Psoas muscle (tissue), 8 donors: ENCODE measurements around the gene FYN. TPM values are rescaled to one million over a fixed set of nuclear protein-coding genes. Genes with fewer than 3 reads are reported as not detected.

Source experiments
- ATAC-seq, 4 donors: fragments of 200-7000 bp; cut with Tn5 transposase; one replicate each; pipeline ENCODE4 v1.9.1; 2020; ENCODE audit warnings: moderate library complexity in 3 of 4, mild to moderate bottlenecking in 2 of 4
- DNase-seq, 2 donors: peaks; one replicate each; pipeline ENCODE4 v3.0.0-alpha.2; 2020
- H3K27ac ChIP-seq: fragments of 200-600 bp; one replicate; pipeline ENCODE4 v1.8.0; 2022
- H3K27me3 ChIP-seq, 3 donors: fragments of 200-600 bp in 1 of 3; one replicate each; pipeline versions ENCODE4 v1.6.1 to v1.8.0; 2013 to 2022; ENCODE audit warnings: low read length in 2 of 3, mild to moderate bottlenecking in 2 of 3, moderate library complexity in 1 of 3; ENCODE audit not compliant: insufficient read depth in 3 of 3
- H3K36me3 ChIP-seq, 2 donors: fragments of 200-600 bp in 1 of 2; one replicate each; pipeline versions ENCODE4 v1.6.1 to v1.8.0; 2013 to 2022; ENCODE audit warnings: low read depth in 1 of 2, mild to moderate bottlenecking in 1 of 2, moderate library complexity in 1 of 2; ENCODE audit not compliant: insufficient read depth in 1 of 2
- H3K4me1 ChIP-seq: fragments of 200-600 bp; one replicate; pipeline ENCODE4 v1.8.0; 2022
- H3K4me3 ChIP-seq: fragments of 200-600 bp; one replicate; pipeline ENCODE4 v1.8.0; 2022; ENCODE audit warnings: mild to moderate bottlenecking
- H3K9me3 ChIP-seq: fragments of 200-600 bp; one replicate; pipeline ENCODE4 v1.8.0; 2022
- WGBS, 3 donors: extraction: QIAGEN DNeasy Blood & Tissue Kit; methylation state at CpG; one replicate each; pipeline versions ENCODE4 v1.1.6 to v1.1.7; 2013; 5-methylcytosine and 5-hydroxymethylcytosine counted together
- intact Hi-C, 2 donors: fragments of 100-400 bp; cut with DNase I; formaldehyde crosslinking; loops; one replicate each; pipeline versions ENCODE4 v1.11.0 to v1.14.2; 2022
- polyA plus RNA-seq, 3 donors: library from polyadenylated mRNA; stranded (reverse); fragments of 200-250 nt; gene quantifications; one replicate each; pipeline ENCODE4 v1.2.3, GENCODE V29; 2013
- total RNA-seq, 4 donors: library from RNA; stranded (reverse); fragmentation: NEBNext Ultra II Directional in 2 of 4; extraction: Animal tissue kit (Norgen Biotek cat#: 25700) in 2 of 4; gene quantifications; one replicate each; pipeline versions ENCODE4 v1.2.1 to v1.2.4, GENCODE V29; 2021 to 2023
- TF ChIP-seq, protein P1 (sequence below): fragments of 200-600 bp; IDR thresholded peaks from one replicate; pipeline ENCODE4 v1.8.0; 2022; ENCODE audit warnings: antibody characterized with exemption
- donor health status: healthy with polysubstance abuse.
- donor health status: DM: no; HTN: no; CAD: no; lungs with moderate emphysema.
- donor health status: Bipolar disorder and iron deficiency.
- donor health status: healthy.
- donor health status: DM: yes; HTN: yes; CAD: no.
- donor health status: DM: no; HTN: no; CAD: no.
- donor health status: DM: no; HTN: no; CAD: no.
- donor health status: DM: yes; HTN: yes; CAD: no.

The FYN gene
- total and polyA plus RNA-seq, 7 donors: 7.1 to 27.8 (median 12.3) TPM

DNA sequence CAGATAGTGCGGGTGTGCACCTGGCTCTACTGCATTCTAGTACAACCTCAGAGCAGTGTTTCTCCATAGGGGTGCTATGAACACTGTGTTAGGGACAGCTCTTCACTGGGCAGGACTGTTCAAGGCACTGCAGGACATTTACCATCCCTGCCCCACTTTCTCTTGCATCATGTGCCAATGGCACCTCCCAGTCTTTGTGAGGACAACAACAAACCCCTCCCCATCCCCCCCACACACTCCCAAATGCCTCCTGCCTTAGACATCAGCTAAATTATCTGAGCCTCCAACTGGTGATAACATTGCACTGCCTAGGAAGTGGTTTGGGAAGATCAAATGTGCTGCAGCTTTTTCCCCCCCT is 98.9 kb downstream of the FYN start:
- Histone ChIP-seq H3K4me3 (no peak overlapping the region), H3K27me3 (peaks cover 0 to 2% (median 0%) of the 10 kb centered on the region in 3 donors), H3K36me3 (no peaks in the 10 kb centered on the region), H3K9me3 (no peaks in the 10 kb centered on the region), H3K4me1 (no peaks in the 10 kb centered on the region), H3K27ac (no peak overlapping the region)
- TF ChIP-seq, protein P1, sequence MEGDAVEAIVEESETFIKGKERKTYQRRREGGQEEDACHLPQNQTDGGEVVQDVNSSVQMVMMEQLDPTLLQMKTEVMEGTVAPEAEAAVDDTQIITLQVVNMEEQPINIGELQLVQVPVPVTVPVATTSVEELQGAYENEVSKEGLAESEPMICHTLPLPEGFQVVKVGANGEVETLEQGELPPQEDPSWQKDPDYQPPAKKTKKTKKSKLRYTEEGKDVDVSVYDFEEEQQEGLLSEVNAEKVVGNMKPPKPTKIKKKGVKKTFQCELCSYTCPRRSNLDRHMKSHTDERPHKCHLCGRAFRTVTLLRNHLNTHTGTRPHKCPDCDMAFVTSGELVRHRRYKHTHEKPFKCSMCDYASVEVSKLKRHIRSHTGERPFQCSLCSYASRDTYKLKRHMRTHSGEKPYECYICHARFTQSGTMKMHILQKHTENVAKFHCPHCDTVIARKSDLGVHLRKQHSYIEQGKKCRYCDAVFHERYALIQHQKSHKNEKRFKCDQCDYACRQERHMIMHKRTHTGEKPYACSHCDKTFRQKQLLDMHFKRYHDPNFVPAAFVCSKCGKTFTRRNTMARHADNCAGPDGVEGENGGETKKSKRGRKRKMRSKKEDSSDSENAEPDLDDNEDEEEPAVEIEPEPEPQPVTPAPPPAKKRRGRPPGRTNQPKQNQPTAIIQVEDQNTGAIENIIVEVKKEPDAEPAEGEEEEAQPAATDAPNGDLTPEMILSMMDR: no peak
- intact Hi-C loops: no loop called here
- ATAC-seq: peak in 2 of 4 donors; percentile 36 to 64
- 81 to 100% (median 86%) methylated on average over 1 of the region's 1 CpG for WGBS, 3 donors
- DNase-seq: no peak

DNA sequence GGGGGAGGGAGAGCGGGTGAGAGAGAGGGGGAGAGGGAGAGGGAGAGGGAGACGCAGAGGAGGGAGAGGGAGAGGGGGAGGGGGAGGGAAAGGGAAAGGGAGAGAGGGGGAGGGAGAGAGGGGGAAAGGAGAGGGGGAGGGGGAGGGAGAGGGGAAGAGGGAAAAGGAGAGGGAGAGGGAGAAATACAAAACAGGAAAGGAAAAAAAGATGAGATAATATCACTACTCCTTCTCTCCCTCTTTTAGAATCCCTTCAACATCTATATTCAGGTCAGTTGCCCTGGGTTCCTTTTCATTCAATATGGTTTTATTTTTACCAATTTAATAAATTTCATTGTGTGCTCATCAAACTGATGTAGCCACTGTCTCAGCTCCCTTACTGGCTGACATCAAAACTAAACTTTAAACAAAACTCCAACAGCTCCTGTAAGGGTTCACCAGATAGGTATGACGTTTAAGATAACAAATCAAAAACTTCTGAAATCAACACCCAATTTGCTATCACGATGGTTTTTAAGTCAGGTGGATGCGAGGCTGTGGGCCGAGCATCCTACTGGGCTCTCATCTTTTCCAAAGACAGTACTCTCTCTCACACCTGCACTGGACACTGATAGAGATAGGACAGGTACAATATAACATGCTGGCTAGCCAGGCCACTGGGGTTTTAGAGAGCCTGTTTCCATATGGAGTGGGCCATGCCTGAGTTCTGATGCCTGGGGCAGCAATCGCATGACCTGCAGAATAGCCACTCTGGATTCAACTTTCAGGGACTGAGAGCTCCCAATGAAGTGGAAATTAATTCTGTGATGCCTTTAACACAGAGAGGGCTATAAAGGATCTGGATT is 99.5 kb downstream of the FYN start:
- no peak overlapping the region for H3K4me3 ChIP-seq
- H3K27me3 ChIP-seq: peaks cover 0 to 2% (median 0%) of the 10 kb centered on the region in 3 donors
- no peaks in the 10 kb centered on the region for H3K4me1 ChIP-seq
- H3K36me3 ChIP-seq: no peaks in the 10 kb centered on the region
- TF ChIP-seq, protein P1: no peak
- WGBS, 3 donors: 86 to 93% (median 87%) methylated on average over 5 to 6 of the region's 7 CpGs
- intact Hi-C loops: no loop called here
- no peaks in the 10 kb centered on the region for H3K9me3 ChIP-seq
- ATAC-seq (no peak), DNase-seq (no peak)
- H3K27ac ChIP-seq: no peak overlapping the region

DNA sequence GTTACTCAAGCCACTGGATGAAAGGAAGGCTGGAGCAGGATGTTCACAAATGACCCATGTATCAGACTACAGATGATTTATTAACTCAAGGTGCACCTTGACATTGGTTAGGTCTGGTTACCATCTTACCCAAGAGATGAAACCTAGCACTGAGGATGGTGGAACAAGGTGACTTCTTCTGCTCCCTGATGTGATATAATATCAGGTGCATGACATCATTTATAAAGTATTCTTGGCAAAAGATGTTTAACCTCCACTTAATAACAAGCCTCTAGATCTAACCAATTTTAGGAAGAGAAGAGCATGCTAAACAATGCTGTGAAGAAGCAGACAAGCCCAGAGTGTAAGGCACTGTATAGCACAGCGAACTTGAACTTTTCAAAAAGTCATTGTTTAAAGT is 100.9 kb downstream of the FYN start:
- H3K4me3 ChIP-seq: no peak overlapping the region
- no peak overlapping the region for H3K27ac ChIP-seq
- intact Hi-C loops: no loop called here
- WGBS, 3 donors: 92 to 97% (median 96%) methylated on average over 1 of the region's 1 CpG
- no peaks in the 10 kb centered on the region for H3K36me3 ChIP-seq
- TF ChIP-seq, protein P1: no peak
- H3K4me1 ChIP-seq: no peaks in the 10 kb centered on the region
- ATAC-seq: peak in 1 of 4 donors; percentile 25
- no peaks in the 10 kb centered on the region for H3K9me3 ChIP-seq
- DNase-seq: no peak
- H3K27me3 ChIP-seq: no peaks in the 10 kb centered on the region

DNA sequence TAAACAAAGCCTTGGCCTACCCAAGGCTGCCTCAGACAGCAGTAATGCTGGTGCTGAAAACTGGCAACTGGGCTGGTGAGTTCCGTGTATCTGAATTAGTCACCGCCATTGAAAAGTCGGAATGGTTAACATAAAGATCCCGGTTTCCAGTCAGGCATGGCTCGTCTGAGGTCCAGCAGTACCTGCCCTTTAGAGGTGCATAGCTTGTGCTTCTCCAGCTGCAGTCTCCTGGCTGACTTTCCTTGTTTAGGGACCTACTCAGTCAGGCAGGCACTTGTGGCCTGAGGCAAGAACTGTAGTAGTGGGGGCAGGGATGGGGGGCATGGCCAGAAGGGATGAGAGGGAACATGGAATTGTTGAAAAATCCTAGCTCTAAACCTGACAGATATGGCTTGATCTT is 101.6 kb downstream of the FYN start:
- ATAC-seq (no peak), DNase-seq (no peak)
- 91 to 92% (median 92%) methylated on average over 5 of the region's 5 CpGs for WGBS, 3 donors
- Histone ChIP-seq H3K27ac (no peak overlapping the region), H3K9me3 (no peaks in the 10 kb centered on the region), H3K27me3 (no peaks in the 10 kb centered on the region), H3K36me3 (no peaks in the 10 kb centered on the region), H3K4me3 (no peak overlapping the region), H3K4me1 (no peaks in the 10 kb centered on the region)
- intact Hi-C loops: no loop called here
- TF ChIP-seq, protein P1: no peak

DNA sequence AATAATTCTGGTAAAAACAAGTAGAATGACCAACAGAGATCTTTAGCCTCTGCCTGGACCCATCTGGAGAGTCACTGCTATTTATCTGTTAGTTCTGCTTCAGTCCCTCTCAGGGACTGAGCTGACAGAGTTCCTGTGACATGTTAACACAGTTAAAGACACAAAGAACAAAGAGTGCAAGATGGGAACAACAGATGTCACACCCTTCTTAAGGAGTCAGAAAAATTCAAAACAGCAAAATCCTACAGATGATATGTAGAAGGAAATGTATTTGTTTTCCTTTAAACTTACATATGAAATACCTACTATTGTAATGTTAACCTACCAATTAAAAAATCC is 102.2 kb downstream of the FYN start:
- intact Hi-C loops: no loop called here
- ATAC-seq: no peak
- Histone ChIP-seq H3K4me1 (no peaks in the 10 kb centered on the region), H3K36me3 (no peaks in the 10 kb centered on the region), H3K4me3 (no peak overlapping the region), H3K9me3 (no peaks in the 10 kb centered on the region), H3K27ac (no peak overlapping the region), H3K27me3 (no peaks in the 10 kb centered on the region)
- TF ChIP-seq, protein P1: no peak
- no peak for DNase-seq
